ENCODE data around the gene DCAF6.

Gene DCAF6

DNA sequence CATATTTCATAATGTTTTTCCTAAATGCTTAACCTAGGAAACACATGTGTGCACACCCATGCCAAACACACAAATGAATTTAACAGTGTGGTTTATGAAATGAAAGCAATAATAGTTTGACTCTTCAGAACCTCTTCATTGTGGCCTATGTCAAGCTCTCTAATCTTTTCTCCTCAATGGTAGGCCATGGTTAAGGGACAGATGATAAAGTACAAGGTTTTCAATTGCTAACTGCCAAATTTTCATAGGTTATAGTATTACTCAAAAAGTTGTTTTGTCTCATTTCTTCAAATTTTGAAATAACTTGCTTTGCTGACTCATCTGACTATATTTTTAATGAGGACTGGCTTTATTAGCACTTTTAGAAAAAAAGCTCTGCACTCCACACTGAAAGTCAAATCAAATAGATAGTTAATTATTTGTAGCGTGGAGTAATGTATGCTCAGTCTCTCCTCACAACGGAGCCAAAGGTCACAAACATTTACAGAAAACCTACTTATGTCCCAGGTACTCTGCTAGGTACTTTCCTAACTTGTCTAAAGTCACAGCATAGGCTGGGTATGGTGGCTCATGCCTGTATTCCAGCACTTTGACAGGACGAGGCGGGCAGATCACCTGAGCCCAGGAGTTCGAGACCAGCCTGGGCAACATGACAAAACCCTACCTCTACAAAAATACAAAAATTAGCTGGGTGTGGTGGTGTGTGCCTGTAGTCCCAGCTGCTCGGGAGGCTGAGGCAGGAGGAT, 19.5 kb upstream of the DCAF6 start:
- Histone ChIP-seq H3K27ac (ENCODE audit: low read depth, low read length, poor library complexity, severe bottlenecking) (no peak overlapping the region), H3K4me3 (ENCODE audit: low read depth, low read length, poor library complexity, severe bottlenecking) (no peak overlapping the region), H3K9me2 (ENCODE audit: low read depth, low read length) (no peaks in the 10 kb centered on the region), H3K4me1 (ENCODE audit: insufficient read depth, low read length, severe bottlenecking) (no peaks in the 10 kb centered on the region), H3K4me2 (ENCODE audit: low read length) (no peak overlapping the region), H3K9me3 (ENCODE audit: low read length) (no peaks in the 10 kb centered on the region), H2AFZ (ENCODE audit: low read length) (no peak overlapping the region), H3F3A (ENCODE audit: insufficient read depth, low read length) (no peaks in the 10 kb centered on the region), H3K79me2 (ENCODE audit: insufficient read depth, low read length) (no peaks in the 10 kb centered on the region; the same call in 1 of the 2 replicates), H3K36me3 (ENCODE audit: insufficient read depth, low read length) (peaks cover 24% of the 10 kb centered on the region; the same call in 1 of the 2 replicates), H4K20me1 (ENCODE audit: insufficient read depth, low read length) (no peaks in the 10 kb centered on the region), H3K9ac (ENCODE audit: low read length) (no peak overlapping the region), H3K27me3 (ENCODE audit: insufficient read depth, low read length) (no peaks in the 10 kb centered on the region)
- TF ChIP-seq EZH2 (IDR thresholded peaks at IDR 0.05; ENCODE audit: borderline replicate concordance, low read length), result no peak
- TF ChIP-seq, protein P1, sequence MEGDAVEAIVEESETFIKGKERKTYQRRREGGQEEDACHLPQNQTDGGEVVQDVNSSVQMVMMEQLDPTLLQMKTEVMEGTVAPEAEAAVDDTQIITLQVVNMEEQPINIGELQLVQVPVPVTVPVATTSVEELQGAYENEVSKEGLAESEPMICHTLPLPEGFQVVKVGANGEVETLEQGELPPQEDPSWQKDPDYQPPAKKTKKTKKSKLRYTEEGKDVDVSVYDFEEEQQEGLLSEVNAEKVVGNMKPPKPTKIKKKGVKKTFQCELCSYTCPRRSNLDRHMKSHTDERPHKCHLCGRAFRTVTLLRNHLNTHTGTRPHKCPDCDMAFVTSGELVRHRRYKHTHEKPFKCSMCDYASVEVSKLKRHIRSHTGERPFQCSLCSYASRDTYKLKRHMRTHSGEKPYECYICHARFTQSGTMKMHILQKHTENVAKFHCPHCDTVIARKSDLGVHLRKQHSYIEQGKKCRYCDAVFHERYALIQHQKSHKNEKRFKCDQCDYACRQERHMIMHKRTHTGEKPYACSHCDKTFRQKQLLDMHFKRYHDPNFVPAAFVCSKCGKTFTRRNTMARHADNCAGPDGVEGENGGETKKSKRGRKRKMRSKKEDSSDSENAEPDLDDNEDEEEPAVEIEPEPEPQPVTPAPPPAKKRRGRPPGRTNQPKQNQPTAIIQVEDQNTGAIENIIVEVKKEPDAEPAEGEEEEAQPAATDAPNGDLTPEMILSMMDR (IDR thresholded peaks at IDR 0.05; ENCODE audit: low read length), result no peak

DNA sequence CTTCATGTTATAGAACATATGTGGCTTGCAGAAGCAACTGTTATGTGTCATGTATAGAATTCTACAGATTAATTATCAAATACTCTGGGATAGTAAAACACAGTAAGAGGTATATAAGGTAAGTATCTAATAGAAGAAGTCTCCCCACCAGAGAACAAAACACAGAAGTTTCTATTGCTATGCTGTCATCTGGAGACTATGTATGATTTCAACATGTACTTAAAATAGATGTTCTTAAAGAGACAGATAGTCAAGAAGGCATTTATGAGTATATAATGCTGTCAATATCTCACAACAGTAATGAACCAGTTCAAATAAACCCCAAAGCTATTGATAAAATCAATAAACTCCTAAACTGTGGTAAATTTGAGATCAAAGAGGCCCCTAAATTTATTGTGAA, 14.5 kb upstream of the DCAF6 start:
- TF ChIP-seq EZH2 (IDR thresholded peaks at IDR 0.05; ENCODE audit: borderline replicate concordance, low read length), result no peak
- TF ChIP-seq, protein P1 (IDR thresholded peaks at IDR 0.05; ENCODE audit: low read length), result no peak
- H3K4me3 ChIP-seq (ENCODE audit: low read depth, low read length, poor library complexity, severe bottlenecking), result no peak overlapping the region
- peaks cover 34% of the 10 kb centered on the region for H3K36me3 ChIP-seq (ENCODE audit: insufficient read depth, low read length)
- H3K9me3 ChIP-seq (ENCODE audit: low read length), result no peaks in the 10 kb centered on the region
- no peaks in the 10 kb centered on the region; the same call in 1 of the 2 replicates for H3K79me2 ChIP-seq (ENCODE audit: insufficient read depth, low read length)
- H3K27me3 ChIP-seq (ENCODE audit: insufficient read depth, low read length), result no peaks in the 10 kb centered on the region
- H3K9me2 ChIP-seq (ENCODE audit: low read depth, low read length), result no peaks in the 10 kb centered on the region
- no peak overlapping the region for H3K27ac ChIP-seq (ENCODE audit: low read depth, low read length, poor library complexity, severe bottlenecking)
- peaks cover 9% of the 10 kb centered on the region for H3K4me1 ChIP-seq (ENCODE audit: insufficient read depth, low read length, severe bottlenecking)
- no peaks in the 10 kb centered on the region for H3F3A ChIP-seq (ENCODE audit: insufficient read depth, low read length)
- no peak overlapping the region for H2AFZ ChIP-seq (ENCODE audit: low read length)
- no peak overlapping the region for H3K4me2 ChIP-seq (ENCODE audit: low read length)
- no peak overlapping the region for H3K9ac ChIP-seq (ENCODE audit: low read length)
- no peaks in the 10 kb centered on the region for H4K20me1 ChIP-seq (ENCODE audit: insufficient read depth, low read length)

DNA sequence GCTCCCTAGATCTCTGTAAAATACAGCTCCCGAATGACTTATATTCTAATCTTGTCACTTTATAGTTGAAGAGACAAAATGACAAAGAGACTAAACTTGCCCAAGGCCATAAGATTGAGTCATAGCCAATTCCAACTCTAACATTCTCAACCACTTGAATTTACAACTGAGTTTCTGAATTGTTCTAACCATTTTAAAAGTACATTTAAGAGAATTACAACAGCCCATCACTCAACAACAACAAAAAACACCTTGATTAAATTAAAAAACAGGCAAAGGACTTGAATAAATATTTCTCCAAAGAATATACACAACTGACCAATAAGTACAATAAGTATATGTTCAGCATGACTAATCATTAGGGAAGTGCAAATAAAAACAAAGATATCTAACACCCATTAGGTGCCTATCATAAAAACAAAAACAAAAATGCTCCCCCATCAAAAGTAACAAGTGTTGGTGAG, 13.8 kb upstream of the DCAF6 start:
- Histone ChIP-seq H3K27ac (ENCODE audit: low read depth, low read length, poor library complexity, severe bottlenecking) (no peak overlapping the region), H3K4me1 (ENCODE audit: insufficient read depth, low read length, severe bottlenecking) (peaks cover 9% of the 10 kb centered on the region)

More for the DNA sequence above, 13.8 kb upstream of the DCAF6 start:
- H3K9me2 ChIP-seq (ENCODE audit: low read depth, low read length), result no peaks in the 10 kb centered on the region
- H3K4me3 ChIP-seq (ENCODE audit: low read depth, low read length, poor library complexity, severe bottlenecking), result no peak overlapping the region
- peaks cover 6% of the 10 kb centered on the region; the same call in 1 of the 2 replicates for H3K79me2 ChIP-seq (ENCODE audit: insufficient read depth, low read length)
- no peaks in the 10 kb centered on the region for H3F3A ChIP-seq (ENCODE audit: insufficient read depth, low read length)
- TF ChIP-seq EZH2 (IDR thresholded peaks at IDR 0.05; ENCODE audit: borderline replicate concordance, low read length), result no peak
- TF ChIP-seq, protein P1 (IDR thresholded peaks at IDR 0.05; ENCODE audit: low read length), result no peak
- H3K4me2 ChIP-seq (ENCODE audit: low read length), result no peak overlapping the region
- H4K20me1 ChIP-seq (ENCODE audit: insufficient read depth, low read length), result no peaks in the 10 kb centered on the region
- H3K9me3 ChIP-seq (ENCODE audit: low read length), result no peaks in the 10 kb centered on the region
- H3K9ac ChIP-seq (ENCODE audit: low read length), result no peak overlapping the region
- H3K36me3 ChIP-seq (ENCODE audit: insufficient read depth, low read length), result peaks cover 31% of the 10 kb centered on the region
- no peak overlapping the region for H2AFZ ChIP-seq (ENCODE audit: low read length)
- H3K27me3 ChIP-seq (ENCODE audit: insufficient read depth, low read length), result no peaks in the 10 kb centered on the region
